ENCODE data around the gene ODAD4.

The ODAD4 gene

GRCh38 chr17:41970901-41971331 is 40.5 kb downstream of the ODAD4 start:
- no peak for DNase-seq (ENCODE audit: low read depth in 2 of 2, low spot score in 1 of 2)

DNA sequence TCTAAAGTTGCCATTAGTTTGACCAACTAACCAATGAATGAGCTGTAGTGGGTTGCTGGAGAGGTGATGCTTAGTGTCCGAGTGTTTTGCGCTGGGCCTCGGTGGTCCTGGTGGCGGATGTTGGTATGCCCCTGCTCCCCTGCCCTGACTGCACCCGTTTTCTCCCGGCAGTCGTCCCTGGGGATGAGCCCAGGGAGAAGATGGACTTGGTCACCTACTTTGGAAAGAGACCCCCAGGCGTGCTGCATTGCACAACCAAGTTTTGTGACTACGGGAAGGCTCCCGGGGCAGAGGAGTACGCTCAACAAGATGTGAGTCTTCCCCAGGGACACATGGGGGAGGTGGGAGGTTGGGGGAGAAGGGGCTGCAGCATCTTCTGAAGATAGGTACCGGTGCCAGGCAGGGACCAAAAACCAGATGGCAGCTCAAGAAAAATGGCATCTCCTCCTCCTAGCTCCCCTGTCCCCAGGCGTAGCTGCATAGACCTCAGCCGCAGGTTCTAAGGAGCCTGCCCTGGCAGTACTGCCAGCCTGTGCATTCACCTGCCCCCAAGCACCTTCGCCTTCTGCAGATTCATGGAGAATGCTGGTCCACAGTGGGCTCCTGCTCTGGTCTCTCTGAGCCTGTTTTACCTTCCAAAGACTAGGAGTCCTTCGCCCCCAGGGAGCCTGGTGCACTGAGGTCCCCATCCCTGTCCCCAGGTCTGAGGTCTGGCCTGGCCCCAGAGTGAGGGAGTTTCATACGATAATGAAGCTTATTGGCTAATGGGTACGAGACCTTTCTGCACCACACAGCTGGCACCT is 41.5 kb downstream of the ODAD4 start:
- DNase-seq (ENCODE audit: low read depth in 2 of 2, low spot score in 1 of 2), result no peak

- no peak for DNase-seq (ENCODE audit: low read depth in 2 of 2, low spot score in 1 of 2)
Observed at GRCh38 chr17:41972571-41973407, 42.4 kb downstream of the ODAD4 start.

DNA sequence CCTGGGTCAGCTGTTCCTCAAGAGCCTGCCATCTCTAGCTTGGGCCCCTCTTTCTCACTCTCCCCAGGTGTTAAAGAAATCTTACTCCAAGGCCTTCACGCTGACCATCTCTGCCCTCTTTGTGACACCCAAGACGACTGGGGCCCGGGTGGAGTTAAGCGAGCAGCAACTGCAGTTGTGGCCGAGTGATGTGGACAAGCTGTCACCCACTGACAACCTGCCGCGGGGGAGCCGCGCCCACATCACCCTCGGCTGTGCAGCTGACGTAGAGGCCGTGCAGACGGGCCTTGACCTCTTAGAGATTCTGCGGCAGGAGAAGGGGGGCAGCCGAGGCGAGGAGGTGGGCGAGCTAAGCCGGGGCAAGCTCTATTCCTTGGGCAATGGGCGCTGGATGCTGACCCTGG is 43.0 kb downstream of the ODAD4 start:
- no peak for DNase-seq (ENCODE audit: low read depth in 2 of 2, low spot score in 1 of 2)

DNA sequence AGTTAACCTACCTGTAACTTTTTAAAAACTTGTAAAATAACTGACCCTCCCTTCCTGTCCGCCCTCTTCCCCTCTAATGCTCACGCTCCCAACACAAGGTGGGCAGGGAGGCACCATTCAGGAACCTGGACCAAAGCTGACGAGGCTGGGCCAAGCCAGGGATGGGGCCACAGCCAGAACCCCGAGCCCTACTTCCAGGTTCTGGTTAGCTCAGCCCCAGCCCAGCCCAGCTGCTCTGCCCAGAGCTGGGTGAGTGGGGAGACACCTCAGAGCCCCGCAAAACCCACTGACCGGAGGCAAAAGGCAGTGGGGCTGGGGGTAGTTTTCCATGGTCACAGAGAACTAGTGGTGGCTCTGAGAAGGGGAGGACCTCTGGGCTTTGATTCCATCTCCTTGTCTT is 43.6 kb downstream of the ODAD4 start:
- no peak for DNase-seq (ENCODE audit: low read depth in 2 of 2, low spot score in 1 of 2)

DNA sequence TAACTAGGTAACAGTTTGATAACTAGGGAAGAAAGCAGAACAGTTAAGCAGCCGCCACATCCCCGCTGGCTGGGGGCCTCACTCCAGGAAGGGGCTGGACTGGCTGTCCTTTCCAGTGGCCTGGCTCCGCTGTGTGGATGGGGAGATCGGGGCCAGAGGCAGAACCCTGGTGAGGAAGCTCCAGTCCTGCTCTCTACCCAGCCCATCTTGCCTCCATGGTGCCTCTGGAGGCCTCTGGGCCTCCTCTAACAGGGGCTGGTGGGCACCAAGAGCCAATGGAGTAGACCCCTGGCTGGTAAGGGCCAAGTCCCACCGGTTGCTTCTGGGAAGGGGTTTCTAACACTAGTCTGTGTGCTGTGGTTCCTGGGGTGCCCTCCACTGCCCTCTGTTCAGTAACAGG is 44.2 kb downstream of the ODAD4 start:
- DNase-seq (ENCODE audit: low read depth in 2 of 2, low spot score in 1 of 2), result no peak

DNA sequence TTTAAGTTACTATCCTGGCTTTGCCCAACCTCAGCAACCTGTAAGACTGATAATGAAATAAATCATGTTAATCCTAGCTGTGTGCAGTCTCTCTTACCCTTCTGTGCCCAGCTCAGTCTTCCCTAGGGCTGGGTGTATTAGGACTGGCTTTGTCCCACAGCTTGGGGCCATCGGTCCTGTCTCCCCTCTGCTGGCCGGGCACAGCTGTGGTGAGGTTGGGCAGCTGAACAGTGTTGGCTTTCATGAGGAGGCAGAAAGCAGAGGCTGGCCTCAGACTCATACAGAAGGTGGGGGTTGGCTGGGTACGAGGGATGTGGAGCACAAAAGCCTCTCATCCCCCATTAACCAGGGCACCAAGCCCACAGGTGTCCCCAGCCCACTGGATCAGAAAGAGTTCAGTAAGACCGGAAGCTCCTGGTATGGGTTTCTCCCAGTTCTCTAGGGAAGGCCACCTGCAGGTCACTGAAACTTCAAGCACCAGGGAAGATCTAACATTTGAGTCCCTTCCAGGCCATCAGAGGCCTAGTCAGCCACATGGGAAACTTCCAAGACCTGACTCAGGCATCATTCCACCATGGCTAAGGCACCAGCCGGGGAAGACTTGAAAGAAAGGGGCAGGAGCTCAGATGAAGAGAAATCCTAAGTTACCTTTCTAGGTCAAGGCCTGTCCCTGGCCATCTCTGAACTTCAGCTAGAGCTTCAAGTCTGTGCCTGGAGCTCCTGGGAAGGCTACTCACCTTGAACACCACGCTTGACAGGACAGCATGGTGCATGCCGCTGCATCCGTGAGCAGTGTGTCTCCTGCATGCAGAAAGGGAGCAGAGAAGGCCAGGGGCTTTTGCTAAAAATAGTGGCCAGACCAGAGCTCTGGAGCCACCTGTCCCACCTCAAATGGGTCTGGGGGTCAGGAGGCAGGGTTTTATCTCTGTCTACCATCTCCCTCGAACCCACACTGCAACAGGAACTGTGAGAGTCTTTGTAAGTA is 45.0 kb downstream of the ODAD4 start:
- DNase-seq (ENCODE audit: low read depth in 2 of 2, low spot score in 1 of 2), result no peak

DNA sequence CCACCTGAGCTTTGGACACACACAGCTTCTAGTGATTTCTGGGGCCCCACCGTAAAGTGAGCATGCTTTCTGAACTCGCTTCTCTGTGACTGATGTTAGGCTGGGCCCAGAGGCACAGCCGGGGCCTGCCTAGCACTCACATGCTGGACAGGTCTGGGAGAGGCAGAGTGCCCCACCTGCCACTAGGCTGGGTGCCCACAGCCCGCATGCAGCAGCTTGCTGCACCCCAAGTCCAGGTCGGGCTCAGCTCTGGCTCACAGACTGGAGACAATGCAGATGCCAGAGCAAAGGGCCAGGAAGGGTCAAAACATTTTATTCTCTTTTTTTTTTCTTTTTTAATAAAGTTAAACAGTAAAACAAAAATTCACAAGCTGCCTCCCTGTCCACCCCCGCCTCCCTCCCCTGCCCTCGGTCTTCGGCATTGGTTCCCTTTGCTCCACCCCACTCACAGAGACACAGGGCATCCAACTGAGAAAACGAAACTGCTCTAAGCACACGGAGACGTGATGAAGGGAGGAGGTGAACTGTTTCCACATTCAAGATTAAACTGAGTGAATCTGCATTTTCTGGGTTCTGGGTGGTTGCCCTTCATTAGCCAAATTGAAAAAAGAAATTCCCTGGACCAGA is 45.8 kb downstream of the ODAD4 start:
- DNase-seq (ENCODE audit: low read depth in 2 of 2, low spot score in 1 of 2), result no peak

GRCh38 chr17:41977991-41978390 is 47.6 kb downstream of the ODAD4 start:
- no peak for DNase-seq (ENCODE audit: low read depth in 2 of 2, low spot score in 1 of 2)

- DNase-seq (ENCODE audit: low read depth in 2 of 2, low spot score in 1 of 2), result no peak
Observed at GRCh38 chr17:41982026-41982760, 51.8 kb downstream of the ODAD4 start.

DNA sequence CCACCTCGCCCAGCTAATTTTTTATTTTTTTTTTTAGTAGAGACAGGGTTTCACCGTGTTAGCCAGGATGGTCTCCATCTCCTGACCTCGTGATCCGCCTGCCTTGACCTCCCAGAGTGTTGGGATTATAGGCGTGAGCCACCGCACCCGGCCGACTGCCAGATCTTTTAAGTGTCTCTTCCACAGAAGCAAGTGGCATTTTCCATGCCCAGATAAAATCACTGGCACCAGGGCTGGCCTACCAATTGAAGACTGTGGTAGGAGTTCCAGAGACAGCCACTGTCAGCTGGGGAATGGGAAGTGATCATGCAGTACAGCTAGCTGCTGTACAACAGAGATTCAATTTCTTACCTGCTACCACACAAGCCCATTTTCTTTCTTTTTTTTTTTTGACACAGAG is 54.0 kb downstream of the ODAD4 start:
- no peak for DNase-seq (ENCODE audit: low read depth in 2 of 2, low spot score in 1 of 2)

DNA sequence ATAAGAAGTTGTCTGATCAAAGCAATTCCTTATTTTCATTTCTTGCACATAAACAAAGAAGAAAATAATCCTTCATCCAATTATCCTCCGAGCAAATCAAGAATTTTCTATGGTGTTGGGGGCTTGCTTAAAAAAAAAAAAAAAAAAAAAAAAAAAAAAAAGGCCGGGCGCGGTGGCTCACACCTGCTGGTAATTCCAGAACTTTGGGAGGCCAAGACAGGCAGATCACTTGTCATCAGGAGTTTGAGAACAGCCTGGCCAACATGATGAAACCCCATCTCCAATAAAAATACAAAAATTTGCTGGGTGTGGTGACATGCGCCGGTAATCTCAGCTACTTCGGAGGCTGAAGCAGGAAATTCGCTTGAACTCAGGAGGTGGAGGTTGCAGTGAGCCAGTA is 55.5 kb downstream of the ODAD4 start:
- no peak for DNase-seq (ENCODE audit: low read depth in 2 of 2, low spot score in 1 of 2)

- DNase-seq (ENCODE audit: low read depth in 2 of 2, low spot score in 1 of 2), result no peak
Observed at GRCh38 chr17:41986634-41987033, 56.2 kb downstream of the ODAD4 start.

DNA sequence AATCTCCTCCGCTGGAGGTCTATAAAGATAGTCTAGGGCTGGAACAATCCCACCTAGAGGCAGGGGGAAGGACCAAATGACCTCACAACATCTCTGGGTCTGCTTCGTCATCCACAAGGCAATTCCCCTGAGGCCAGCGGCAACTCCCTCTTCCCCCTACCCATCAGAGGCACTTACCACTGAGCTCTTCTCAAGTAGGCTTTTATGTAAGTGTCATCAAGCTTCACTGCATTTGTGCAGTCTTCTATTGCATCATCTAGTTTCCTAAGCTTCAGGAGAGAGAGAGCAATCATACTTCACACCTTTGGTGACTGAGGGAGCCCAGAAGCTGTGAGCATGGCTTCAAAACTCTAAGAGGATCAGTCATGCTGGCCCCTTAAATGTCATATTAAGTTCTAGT is 57.2 kb downstream of the ODAD4 start:
- DNase-seq (ENCODE audit: low read depth in 2 of 2, low spot score in 1 of 2), result no peak

GRCh38 chr17:41988418-41988817 is 58.0 kb downstream of the ODAD4 start:
- no peak for DNase-seq (ENCODE audit: low read depth in 2 of 2, low spot score in 1 of 2)

- no peak for DNase-seq (ENCODE audit: low read depth in 2 of 2, low spot score in 1 of 2)
Observed at GRCh38 chr17:41989702-41990419, 59.4 kb downstream of the ODAD4 start.

DNA sequence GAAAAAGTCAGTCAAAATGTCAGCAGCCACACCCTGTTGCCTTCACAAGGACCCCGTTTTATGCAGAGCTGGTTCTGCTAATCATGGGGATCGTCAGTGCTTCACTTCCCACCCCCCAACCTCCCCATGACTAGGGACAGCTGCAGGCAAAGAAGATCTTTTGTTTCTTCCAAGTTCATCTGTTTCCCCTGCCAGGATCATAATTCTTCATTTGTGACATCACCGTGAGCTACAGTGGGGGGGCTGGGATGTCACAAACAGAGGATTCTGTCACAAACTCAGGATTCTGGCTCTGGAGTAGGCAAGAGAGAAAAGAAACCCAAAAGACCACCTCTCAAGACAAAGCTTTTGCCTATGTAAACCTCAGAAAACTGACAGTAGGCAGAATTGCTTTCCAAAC is 62.2 kb downstream of the ODAD4 start:
- no peak for DNase-seq (ENCODE audit: low read depth in 2 of 2, low spot score in 1 of 2)

DNA sequence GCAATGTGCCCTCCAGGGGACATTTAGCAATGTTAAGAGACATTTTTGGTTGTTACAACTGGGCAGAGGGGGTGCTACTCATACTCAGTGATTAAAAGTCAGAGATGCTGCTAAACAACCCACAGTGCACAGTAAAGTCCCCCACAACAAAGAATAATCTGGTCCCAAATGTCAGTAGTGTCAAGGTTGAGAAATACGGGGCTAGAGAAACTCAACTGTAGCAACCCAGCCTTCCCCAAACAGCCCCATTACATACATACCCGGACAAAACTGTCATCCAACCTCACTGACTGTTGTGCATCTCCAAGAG is 66.4 kb downstream of the ODAD4 start:
- DNase-seq (ENCODE audit: low read depth in 2 of 2, low spot score in 1 of 2), result no peak

GRCh38 chr17:41998497-41998896 is 68.1 kb downstream of the ODAD4 start:
- no peak for DNase-seq (ENCODE audit: low read depth in 2 of 2, low spot score in 1 of 2)

Measured in stimulated activated CD8-positive, alpha-beta memory T cell treated with anti-CD3 and anti-CD28 coated beads, Interleukin-4, amount 100 ng/mL, for 4 hours (primary cell).